Mucosa of descending colon (tissue), 3 donors: ENCODE measurements around the gene PCNA. TPM values are rescaled to one million over a fixed set of nuclear protein-coding genes. Genes with fewer than 3 reads are reported as not detected.
"Not testable (repeated sequence)": the region's sequence is repeated elsewhere in the genome, so short reads cannot be mapped to it uniquely, and the experiment has no call there.

Experiments used
- ATAC-seq: fragments of 200-7000 bp; cut with Tn5 transposase; one replicate; pipeline ENCODE4 v1.9.1; 2020; ENCODE audit warnings: mild to moderate bottlenecking, moderate library complexity
- DNase-seq, 3 donors: peaks; one replicate each; pipeline ENCODE4 v3.0.0-alpha.2; 2020
- H3K36me3 ChIP-seq: fragments of 200-600 bp; one replicate; pipeline ENCODE4 v1.8.0; 2021; ENCODE audit warnings: low read depth, mild to moderate bottlenecking
- H3K4me1 ChIP-seq: fragments of 200-600 bp; one replicate; pipeline ENCODE4 v1.8.0; 2021; ENCODE audit warnings: low read depth, mild to moderate bottlenecking
- H3K4me3 ChIP-seq: fragments of 200-600 bp; one replicate; pipeline ENCODE4 v1.8.0; 2021; ENCODE audit warnings: mild to moderate bottlenecking
- H3K9me3 ChIP-seq: fragments of 200-600 bp; one replicate; pipeline ENCODE4 v1.8.0; 2021; ENCODE audit warnings: mild to moderate bottlenecking
- CTCF ChIP-seq: fragments of 200-600 bp; IDR thresholded peaks from one replicate; pipeline ENCODE4 v1.8.0; 2022; ENCODE audit warnings: antibody characterized with exemption, mild to moderate bottlenecking
- intact Hi-C, 2 donors: fragments of 100-400 bp; cut with DNase I in 1 of 2; cut with micrococcal nuclease in 1 of 2; formaldehyde crosslinking; loops; one replicate each; pipeline versions ENCODE4 v1.11.0 to v1.11.1; 2022; cut with DNase I, micrococcal nuclease
- total RNA-seq, 3 donors: library from RNA; stranded (reverse); fragmentation: NEBNext Ultra II Directional in 2 of 3; extraction: Animal tissue kit (Norgen Biotek cat#: 25700) in 2 of 3; gene quantifications; one replicate each; pipeline versions ENCODE4 v1.2.1 to v1.2.4, GENCODE V29; 2021 to 2023
- donor health status: DM: no; HTN: no; CAD: no; lungs with moderate emphysema.
- donor health status: DM: no; HTN: no; CAD: no.
- donor health status: DM: no; HTN: yes; CAD: no.

Gene PCNA
- total RNA-seq, 3 donors from 2014 or later: 43.4 to 91.1 (median 48.7) TPM

- H3K4me3 ChIP-seq: no peak overlapping the region
- DNase-seq (peak; percentile 43 to 69 (median 51)), ATAC-seq (peak; percentile 41)
- intact Hi-C loops: no loop called here
- H3K4me1 ChIP-seq: peaks cover 8% of the 10 kb centered on the region
- no peaks in the 10 kb centered on the region for H3K9me3 ChIP-seq
- H3K36me3 ChIP-seq: no peaks in the 10 kb centered on the region
- TF ChIP-seq CTCF: no peak
Observed at GRCh38 chr20:5080384-5080877, 39.3 kb downstream of the PCNA start.

DNA sequence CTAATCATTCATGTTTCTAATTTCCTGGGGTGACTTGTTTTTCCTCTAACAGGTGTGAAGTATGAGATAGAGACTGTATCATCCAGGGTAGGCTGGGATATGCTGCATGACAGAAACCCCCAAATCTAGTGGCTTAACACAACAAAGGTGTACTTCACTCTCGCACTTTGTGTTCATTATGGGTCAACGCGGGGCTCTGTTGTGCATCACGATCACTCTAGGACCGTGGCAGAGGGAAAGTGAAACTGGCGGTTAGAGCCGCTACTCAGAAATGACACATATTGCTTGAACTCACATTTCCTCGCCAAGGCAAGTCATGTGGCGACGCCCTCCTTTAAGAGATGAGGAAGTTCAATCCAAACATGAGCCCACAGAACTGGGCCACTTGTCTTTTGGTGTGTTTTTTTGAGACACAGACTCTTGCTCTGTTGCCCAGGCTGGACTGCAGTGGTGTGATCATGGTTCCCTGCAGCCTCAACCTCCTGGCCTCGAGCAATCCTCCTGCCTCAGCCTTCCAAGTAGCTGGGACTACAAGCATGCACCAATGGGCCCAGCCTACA lies 41.3 kb downstream of the PCNA start:
- TF ChIP-seq CTCF: no peak
- no peaks in the 10 kb centered on the region for H3K9me3 ChIP-seq
- peaks cover 23% of the 10 kb centered on the region for H3K4me1 ChIP-seq
- no peaks in the 10 kb centered on the region for H3K36me3 ChIP-seq
- intact Hi-C loops: no loop called here
- DNase-seq: peak; percentile 69 to 87 (median 80)
- no peak overlapping the region for H3K4me3 ChIP-seq
- ATAC-seq: peak; percentile 95

DNA sequence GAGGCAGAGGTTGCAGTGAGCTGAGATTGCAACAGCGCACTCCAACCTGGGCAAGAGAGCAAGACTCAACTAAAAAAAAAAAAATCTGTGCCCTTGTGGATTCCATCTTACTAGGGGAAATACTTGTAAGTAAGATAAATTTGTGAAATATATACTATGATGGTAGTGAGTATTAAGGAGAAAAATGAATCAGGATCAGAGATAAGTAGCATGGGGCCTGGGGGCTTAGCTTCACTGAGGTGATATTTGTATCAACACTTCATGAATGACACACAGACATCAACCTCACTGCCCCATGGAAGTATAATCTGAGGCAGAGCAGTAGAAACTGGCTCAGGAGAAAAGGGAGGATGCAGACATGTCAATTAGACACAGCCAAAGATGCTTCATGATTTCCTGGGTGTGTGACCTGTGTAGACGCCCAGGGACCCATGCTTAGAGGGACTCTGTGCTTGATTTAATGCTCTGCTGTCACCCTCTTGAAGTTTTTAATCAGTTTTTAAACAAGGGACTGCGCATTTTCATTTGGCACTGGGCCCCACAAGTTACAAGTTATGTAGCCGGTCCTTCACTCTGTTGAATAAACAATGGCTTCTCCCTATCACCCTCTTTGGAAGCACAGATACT lies 41.9 kb downstream of the PCNA start:
- Histone ChIP-seq H3K4me3 (no peak overlapping the region), H3K9me3 (no peaks in the 10 kb centered on the region), H3K36me3 (no peaks in the 10 kb centered on the region), H3K4me1 (peaks cover 27% of the 10 kb centered on the region)
- ATAC-seq: no peak
- TF ChIP-seq CTCF: no peak
- no peak for DNase-seq
- intact Hi-C loops: no loop called here

- DNase-seq, intact Hi-C loops, H3K36me3 ChIP-seq, ATAC-seq, H3K4me3 ChIP-seq, H3K9me3 ChIP-seq: not testable (repeated sequence)
- H3K4me1 ChIP-seq: peaks cover 27% of the 10 kb centered on the region
Observed at GRCh38 chr20:5076913-5077312, 42.8 kb downstream of the PCNA start.

DNA sequence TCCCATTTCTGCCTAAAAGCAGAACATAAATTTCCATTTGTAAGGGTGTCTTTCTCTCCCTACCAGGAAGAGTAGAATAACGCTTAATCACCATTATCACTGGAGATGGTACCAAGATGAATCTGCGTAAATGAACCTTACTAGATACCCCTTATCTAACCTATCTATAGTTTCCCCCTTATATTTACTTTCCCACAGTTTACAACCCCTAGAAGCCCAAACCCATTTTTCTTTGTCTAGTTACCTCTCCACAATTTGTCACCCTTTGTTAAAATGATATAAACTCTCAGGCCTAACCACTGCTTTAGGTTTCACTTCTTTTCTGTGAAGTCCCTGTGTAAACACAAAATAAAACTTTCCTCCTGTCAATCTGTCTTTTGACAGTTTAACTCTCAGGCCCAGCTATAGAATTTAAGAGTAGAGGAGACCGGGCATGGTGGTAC lies 45.5 kb downstream of the PCNA start:
- H3K9me3 ChIP-seq: no peaks in the 10 kb centered on the region
- no peak for ATAC-seq
- no peaks in the 10 kb centered on the region for H3K36me3 ChIP-seq
- no peak for DNase-seq
- H3K4me3 ChIP-seq: no peak overlapping the region
- peaks cover 27% of the 10 kb centered on the region for H3K4me1 ChIP-seq
- intact Hi-C loops: no loop called here
- no peak for TF ChIP-seq CTCF

DNA sequence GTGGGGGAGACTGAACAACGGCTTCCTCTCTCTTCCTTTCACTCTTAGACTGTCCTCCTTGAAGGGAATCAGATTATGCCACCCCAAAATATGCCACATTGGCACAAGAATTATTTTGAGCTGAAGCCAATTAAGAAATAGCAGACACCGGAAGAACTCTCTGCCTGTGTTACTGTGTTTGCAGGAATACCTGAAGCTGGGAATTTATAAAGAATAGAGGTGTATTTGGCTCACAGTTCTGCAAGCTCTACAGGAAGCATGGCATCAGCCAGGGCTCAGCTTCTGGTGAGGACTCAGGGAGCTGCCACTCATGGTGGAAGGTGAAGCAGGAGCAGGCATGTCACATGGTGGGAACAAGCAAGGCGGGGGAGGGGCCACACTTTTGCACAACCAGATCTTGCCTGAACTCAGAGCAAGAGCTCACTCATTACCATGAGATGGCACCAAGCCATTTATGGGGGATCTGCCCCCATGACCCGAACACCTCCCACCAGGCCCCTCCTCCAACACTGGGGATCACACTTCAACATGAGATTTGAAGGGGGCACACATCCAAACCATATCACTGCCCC lies 46.0 kb downstream of the PCNA start:
- ATAC-seq: peak; percentile 5
- intact Hi-C loops: no loop called here
- H3K4me1 ChIP-seq: peaks cover 26% of the 10 kb centered on the region
- H3K36me3 ChIP-seq: no peaks in the 10 kb centered on the region
- H3K9me3 ChIP-seq: no peaks in the 10 kb centered on the region
- no peak for TF ChIP-seq CTCF
- H3K4me3 ChIP-seq: no peak overlapping the region
- peak; percentile 62 to 65 (median 65) for DNase-seq
